ENCODE data around the gene GBA3.

The GBA3 gene

GRCh38 chr4:22787753-22788375, 95.1 kb downstream of the GBA3 start:
- DNase-seq: no peak

DNA sequence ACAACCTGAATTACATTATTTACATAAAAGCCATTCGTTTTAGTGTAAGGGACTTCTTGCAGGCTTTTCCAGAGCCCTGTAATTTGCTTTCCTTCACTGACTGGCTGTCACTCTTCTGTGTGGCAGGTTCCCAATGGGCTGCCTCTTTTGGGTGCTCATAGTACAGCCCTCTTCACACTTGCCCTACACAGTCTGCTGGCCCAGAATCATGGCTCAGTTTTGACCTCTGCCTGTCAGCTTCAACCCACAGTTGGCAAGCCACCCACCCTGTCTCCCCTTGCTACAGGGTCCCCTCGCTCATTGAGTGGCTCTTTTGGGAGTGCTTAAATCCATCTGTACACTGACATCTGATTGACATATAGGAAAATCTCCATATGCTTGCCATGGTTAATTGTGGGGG, 97.9 kb downstream of the GBA3 start:
- no peak for DNase-seq

GRCh38 chr4:22794732-22795131, 102.0 kb downstream of the GBA3 start:
- no peak for DNase-seq

- no peak for DNase-seq
Observed at GRCh38 chr4:22801391-22801790, 108.7 kb downstream of the GBA3 start.

- DNase-seq: no peak
Observed at GRCh38 chr4:22802876-22803275, 110.1 kb downstream of the GBA3 start.

- no peak for DNase-seq
Observed at GRCh38 chr4:22803512-22803911, 110.8 kb downstream of the GBA3 start.

DNA sequence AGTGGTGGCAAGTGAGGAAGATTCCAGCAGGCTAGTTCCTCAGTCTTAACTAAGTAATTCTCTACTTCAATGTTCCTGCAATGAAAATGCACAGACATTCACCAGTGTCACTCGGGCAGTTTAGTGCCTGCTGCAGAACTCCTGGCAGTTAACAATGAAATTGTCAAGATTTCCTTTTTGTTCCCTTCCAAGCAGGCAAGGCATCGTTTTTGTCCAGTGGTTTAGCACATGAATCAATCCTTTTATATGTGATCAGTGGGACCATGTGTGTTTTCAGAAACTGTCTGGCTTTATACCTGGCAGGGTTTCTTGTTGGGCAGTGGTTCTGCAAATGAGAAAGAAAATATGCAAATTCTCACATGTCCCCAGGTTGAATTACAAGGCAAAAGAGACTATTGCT, 122.2 kb downstream of the GBA3 start:
- DNase-seq: no peak

DNA sequence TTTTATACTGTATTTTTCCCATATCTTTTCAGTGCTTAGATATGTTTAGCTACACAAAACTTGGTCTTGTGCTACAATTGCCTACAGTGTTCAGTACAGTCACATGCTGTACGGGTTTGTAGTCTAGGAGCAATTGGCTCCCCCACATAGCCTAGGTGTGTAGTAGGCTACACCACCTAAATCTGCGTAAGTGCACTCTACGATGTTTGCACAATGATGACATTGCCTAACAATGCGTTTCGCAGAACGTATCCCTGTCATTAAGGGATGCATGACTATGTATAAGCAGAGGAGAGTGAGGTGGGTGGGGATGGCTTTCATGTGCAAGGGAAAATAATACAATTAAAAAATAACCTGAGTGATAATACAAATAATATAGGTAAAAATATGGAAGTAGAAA, 131.4 kb downstream of the GBA3 start:
- no peak for DNase-seq

GRCh38 chr4:22842360-22843018, 149.8 kb downstream of the GBA3 start:
- DNase-seq: no peak

DNA sequence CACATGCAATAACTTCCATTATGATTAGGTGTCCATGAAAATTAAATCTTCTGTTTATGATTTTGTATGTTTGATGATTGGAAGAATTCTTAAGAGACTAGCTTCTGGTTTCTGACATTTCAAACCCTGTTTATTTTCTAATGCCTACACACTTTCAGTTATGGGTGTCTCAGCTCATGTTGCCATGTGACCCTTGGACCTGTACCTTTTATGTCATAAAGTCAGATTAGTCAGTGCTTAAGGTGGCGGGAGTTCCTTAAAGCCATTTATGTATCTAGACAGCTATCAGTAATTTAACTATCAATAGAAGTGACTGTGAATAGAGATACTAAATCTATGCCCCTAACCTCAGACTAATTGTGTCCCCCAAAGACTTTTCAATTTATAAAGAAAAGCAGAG, 155.6 kb downstream of the GBA3 start:
- no peak for DNase-seq

DNA sequence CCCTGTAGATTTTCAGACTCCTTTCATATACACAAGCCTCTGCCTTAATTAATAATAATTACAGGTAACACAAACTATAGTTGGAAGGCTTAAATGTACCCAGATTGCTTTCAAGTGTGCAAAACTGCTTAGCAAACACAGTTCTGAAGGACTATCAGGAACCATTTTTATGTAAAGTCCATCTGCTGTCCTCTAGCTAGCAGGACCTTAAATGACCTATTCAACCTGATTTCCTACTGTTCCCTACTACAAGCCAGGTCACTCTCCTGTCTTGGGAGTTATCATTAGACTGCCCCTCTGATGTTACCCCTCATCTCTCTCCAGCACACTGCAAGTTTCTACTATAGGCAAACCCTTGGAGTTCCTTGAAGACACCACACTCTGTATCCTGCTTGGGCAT, 157.3 kb downstream of the GBA3 start:
- DNase-seq: no peak

DNA sequence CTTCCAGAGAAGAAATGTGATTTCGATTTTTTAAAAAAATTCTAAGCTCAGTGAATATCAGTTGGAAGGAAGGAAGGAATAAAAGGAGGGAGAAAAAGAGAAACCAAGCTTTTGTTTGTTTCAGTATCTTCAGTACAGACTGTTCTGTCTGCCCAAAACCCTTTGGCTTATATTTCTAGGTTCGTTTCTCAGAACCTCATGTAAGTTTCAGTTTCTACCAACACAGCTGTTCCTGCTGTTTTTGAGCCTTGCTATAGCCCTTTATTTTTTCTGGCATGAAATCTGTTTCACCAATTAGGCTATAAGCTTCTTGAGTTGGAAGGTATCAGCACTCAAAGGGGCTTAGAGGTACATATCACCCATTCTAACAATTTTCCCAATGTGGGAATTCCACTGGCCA, 157.9 kb downstream of the GBA3 start:
- no peak for DNase-seq

GRCh38 chr4:22857411-22857810, 164.7 kb downstream of the GBA3 start:
- DNase-seq: no peak

- DNase-seq: no peak
Observed at GRCh38 chr4:22859318-22859717, 166.6 kb downstream of the GBA3 start.
